Naive B cell (primary cell): ENCODE measurements around the gene SFSWAP. TPM values are rescaled to one million over a fixed set of nuclear protein-coding genes. Genes with fewer than 3 reads are reported as not detected.

Experiments used
- ATAC-seq, 2 donors: fragments of 150-1000 bp; cut with Tn5 transposase; 2 replicates each; pipeline ENCODE4 v1.10.0; 2021; ENCODE audit warnings: low read depth in 2 of 2, mild to moderate bottlenecking in 2 of 2, moderate library complexity in 2 of 2
- DNase-seq: peaks from one replicate; pipeline ENCODE4 v3.0.0; 2022
- H3K27ac Mint-ChIP-seq, 6 donors: one replicate each; pipeline ENCODE4 v1.8.0; 2020 to 2022; ENCODE audit warnings: mild to moderate bottlenecking in 6 of 6, mixed read lengths in 6 of 6, moderate library complexity in 5 of 6, inconsistent platforms in 2 of 6
- H3K27me3 Mint-ChIP-seq, 3 donors: one replicate each; pipeline ENCODE4 v1.8.0; 2021 to 2022; ENCODE audit warnings: mixed read lengths in 3 of 3, mild to moderate bottlenecking in 1 of 3
- H3K36me3 Mint-ChIP-seq, 2 donors: one replicate each; pipeline ENCODE4 v1.8.0; 2020 to 2022; ENCODE audit warnings: mixed read lengths in 2 of 2, inconsistent platforms in 1 of 2, mild to moderate bottlenecking in 1 of 2
- H3K4me1 Mint-ChIP-seq, 3 donors: one replicate each; pipeline ENCODE4 v1.8.0; 2020 to 2022; ENCODE audit warnings: mixed read lengths in 3 of 3, inconsistent platforms in 1 of 3, mild to moderate bottlenecking in 1 of 3, moderate library complexity in 1 of 3
- H3K4me3 Mint-ChIP-seq, 8 donors: one replicate each; pipeline ENCODE4 v1.8.0; 2020 to 2022; ENCODE audit warnings: mild to moderate bottlenecking in 8 of 8, mixed read lengths in 8 of 8, moderate library complexity in 8 of 8, inconsistent platforms in 2 of 8
- H3K9me3 Mint-ChIP-seq, 7 donors: one replicate each; pipeline ENCODE4 v1.8.0; 2020 to 2022; ENCODE audit warnings: mixed read lengths in 7 of 7, mild to moderate bottlenecking in 5 of 7, inconsistent platforms in 2 of 7, moderate library complexity in 1 of 7
- polyA plus RNA-seq, 6 donors: library from polyadenylated mRNA; unstranded; fragments of 300-500 nt; fragmentation: Illumina TruSeq; gene quantifications; one replicate each; pipeline ENCODE4 v1.2.3, GENCODE V29; 2021; ENCODE audit warnings: low read depth in 6 of 6

The SFSWAP gene
- polyA plus RNA-seq, 6 donors from 2014 or later = 10.0 to 33.5 (median 19.0) TPM

- no peak overlapping the region for H3K4me3 Mint-ChIP-seq
- H3K9me3 Mint-ChIP-seq = no peaks in the 10 kb centered on the region
- no peak for ATAC-seq
- peak overlapping the region in 2 of 6 donors; percentile 30 to 42 for H3K27ac Mint-ChIP-seq
- no peak for DNase-seq
- peaks cover 5 to 19% of the 10 kb centered on the region in 2 donors for H3K36me3 Mint-ChIP-seq
- no peaks in the 10 kb centered on the region for H3K27me3 Mint-ChIP-seq
- H3K4me1 Mint-ChIP-seq = peaks cover 10 to 18% (median 14%) of the 10 kb centered on the region in 3 donors
Observed at GRCh38 chr12:131785763-131786330, 75.0 kb downstream of the SFSWAP start.

- DNase-seq = no peak
- peaks cover 5 to 19% of the 10 kb centered on the region in 2 donors for H3K36me3 Mint-ChIP-seq
Observed at GRCh38 chr12:131786331-131786730, 75.4 kb downstream of the SFSWAP start.

GRCh38 chr12:131787143-131787660 lies 76.3 kb downstream of the SFSWAP start:
- Mint-ChIP-seq H3K4me3 (no peak overlapping the region), H3K36me3 (peaks cover 5 to 19% of the 10 kb centered on the region in 2 donors), H3K27me3 (no peaks in the 10 kb centered on the region), H3K9me3 (no peaks in the 10 kb centered on the region), H3K4me1 (peaks cover 10 to 18% (median 14%) of the 10 kb centered on the region in 3 donors), H3K27ac (peak overlapping the region in 1 of 6 donors; percentile 36)
- ATAC-seq = no peak
- DNase-seq = no peak

More at GRCh38 chr12:131786331-131786730, 75.4 kb downstream of the SFSWAP start:
- peaks cover 10 to 18% (median 14%) of the 10 kb centered on the region in 3 donors for H3K4me1 Mint-ChIP-seq
- no peaks in the 10 kb centered on the region for H3K9me3 Mint-ChIP-seq
- no peak for ATAC-seq
- H3K4me3 Mint-ChIP-seq = no peak overlapping the region
- peak overlapping the region in 1 of 6 donors; percentile 30 for H3K27ac Mint-ChIP-seq
- H3K27me3 Mint-ChIP-seq = no peaks in the 10 kb centered on the region

GRCh38 chr12:131788070-131788469 lies 77.2 kb downstream of the SFSWAP start:
- no peak overlapping the region for H3K27ac Mint-ChIP-seq
- no peaks in the 10 kb centered on the region for H3K9me3 Mint-ChIP-seq
- ATAC-seq (no peak), DNase-seq (no peak)
- H3K4me1 Mint-ChIP-seq = peaks cover 10 to 15% (median 14%) of the 10 kb centered on the region in 3 donors
- H3K4me3 Mint-ChIP-seq = no peak overlapping the region
- H3K36me3 Mint-ChIP-seq = peaks cover 5 to 19% of the 10 kb centered on the region in 2 donors
- no peaks in the 10 kb centered on the region for H3K27me3 Mint-ChIP-seq

GRCh38 chr12:131789638-131790037 lies 78.7 kb downstream of the SFSWAP start:
- ATAC-seq = no peak
- Mint-ChIP-seq H3K4me1 (peaks cover 6 to 9% (median 9%) of the 10 kb centered on the region in 3 donors), H3K9me3 (no peaks in the 10 kb centered on the region), H3K4me3 (no peak overlapping the region), H3K27me3 (no peaks in the 10 kb centered on the region), H3K27ac (peak overlapping the region in 1 of 6 donors; percentile 18), H3K36me3 (peaks cover 5 to 19% of the 10 kb centered on the region in 2 donors)
- no peak for DNase-seq

GRCh38 chr12:131793243-131794022 lies 82.5 kb downstream of the SFSWAP start:
- ATAC-seq (no peak), DNase-seq (no peak)
- peaks cover 6 to 8% of the 10 kb centered on the region in 2 donors for H3K36me3 Mint-ChIP-seq
- H3K4me3 Mint-ChIP-seq = peak overlapping the region in 1 of 8 donors; percentile 15
- peak overlapping the region in 3 of 6 donors; percentile 12 to 36 (median 30) for H3K27ac Mint-ChIP-seq
- peaks cover 17 to 27% (median 18%) of the 10 kb centered on the region in 3 donors for H3K4me1 Mint-ChIP-seq
- no peaks in the 10 kb centered on the region for H3K9me3 Mint-ChIP-seq
- no peaks in the 10 kb centered on the region for H3K27me3 Mint-ChIP-seq

- H3K9me3 Mint-ChIP-seq = no peaks in the 10 kb centered on the region
- peak overlapping the region in 3 of 6 donors; percentile 30 to 88 (median 83) for H3K27ac Mint-ChIP-seq
- H3K36me3 Mint-ChIP-seq = peaks cover 6 to 8% of the 10 kb centered on the region in 2 donors
- DNase-seq = no peak
- H3K4me1 Mint-ChIP-seq = peaks cover 18 to 32% (median 20%) of the 10 kb centered on the region in 3 donors
- H3K27me3 Mint-ChIP-seq = no peaks in the 10 kb centered on the region
- ATAC-seq = no peak
- no peak overlapping the region for H3K4me3 Mint-ChIP-seq
Observed at GRCh38 chr12:131794061-131794460, 83.2 kb downstream of the SFSWAP start.

GRCh38 chr12:131794573-131794972 lies 83.7 kb downstream of the SFSWAP start:
- Mint-ChIP-seq H3K27ac (peak overlapping the region in 2 of 6 donors; percentile 83 to 88), H3K4me1 (peaks cover 18 to 35% (median 21%) of the 10 kb centered on the region in 3 donors), H3K4me3 (no peak overlapping the region), H3K36me3 (peaks cover 6 to 8% of the 10 kb centered on the region in 2 donors), H3K27me3 (no peaks in the 10 kb centered on the region), H3K9me3 (no peaks in the 10 kb centered on the region)
- ATAC-seq (no peak), DNase-seq (no peak)

GRCh38 chr12:131795064-131795463 lies 84.2 kb downstream of the SFSWAP start:
- Mint-ChIP-seq H3K4me1 (peaks cover 15 to 35% (median 21%) of the 10 kb centered on the region in 3 donors), H3K27me3 (no peaks in the 10 kb centered on the region), H3K36me3 (peaks cover 3 to 6% of the 10 kb centered on the region in 2 donors), H3K9me3 (no peaks in the 10 kb centered on the region), H3K4me3 (peak overlapping the region in 2 of 8 donors; percentile 60 to 70), H3K27ac (peak overlapping the region in 2 of 6 donors; percentile 7 to 20)
- ATAC-seq = no peak
- no peak for DNase-seq

- peak; percentile 30 to 46 for ATAC-seq
- H3K36me3 Mint-ChIP-seq = peaks cover 0 to 6% of the 10 kb centered on the region in 2 donors
- H3K27ac Mint-ChIP-seq = peak overlapping the region; percentile 54 to 93 (median 84)
- no peaks in the 10 kb centered on the region for H3K9me3 Mint-ChIP-seq
- H3K4me3 Mint-ChIP-seq = peak overlapping the region in 7 of 8 donors; percentile 63 to 86 (median 75)
- H3K27me3 Mint-ChIP-seq = no peaks in the 10 kb centered on the region
- no peak for DNase-seq
- peaks cover 17 to 35% (median 21%) of the 10 kb centered on the region in 3 donors for H3K4me1 Mint-ChIP-seq
Observed at GRCh38 chr12:131795690-131796410, 85.0 kb downstream of the SFSWAP start.

GRCh38 chr12:131796411-131796736 lies 85.5 kb downstream of the SFSWAP start:
- peak overlapping the region in 6 of 8 donors; percentile 63 to 86 (median 70) for H3K4me3 Mint-ChIP-seq
- peak overlapping the region in 5 of 6 donors; percentile 71 to 93 (median 88) for H3K27ac Mint-ChIP-seq
- H3K9me3 Mint-ChIP-seq = no peaks in the 10 kb centered on the region
- ATAC-seq = no peak
- H3K27me3 Mint-ChIP-seq = no peaks in the 10 kb centered on the region
- DNase-seq = no peak
- peaks cover 19 to 35% (median 21%) of the 10 kb centered on the region in 3 donors for H3K4me1 Mint-ChIP-seq
- H3K36me3 Mint-ChIP-seq = peaks cover 0 to 6% of the 10 kb centered on the region in 2 donors

- peak overlapping the region in 3 of 6 donors; percentile 81 to 93 (median 83) for H3K27ac Mint-ChIP-seq
- ATAC-seq (no peak), DNase-seq (no peak)
- H3K9me3 Mint-ChIP-seq = no peaks in the 10 kb centered on the region
- H3K36me3 Mint-ChIP-seq = peaks cover 0 to 6% of the 10 kb centered on the region in 2 donors
- no peaks in the 10 kb centered on the region for H3K27me3 Mint-ChIP-seq
- peak overlapping the region in 1 of 8 donors; percentile 86 for H3K4me3 Mint-ChIP-seq
- H3K4me1 Mint-ChIP-seq = peaks cover 19 to 35% (median 21%) of the 10 kb centered on the region in 3 donors
Observed at GRCh38 chr12:131796754-131797587, 86.1 kb downstream of the SFSWAP start.
